Cardiac muscle cell (in vitro differentiated cells and primary cell): ENCODE results near the gene HTR3E. TPM values are rescaled to one million over a fixed set of nuclear protein-coding genes. Genes with fewer than 3 reads are reported as not detected.
A peak's percentile ranks its signal among the peaks of the same experiment; 100 is the strongest.

Experiments
- DNase-seq, 2 donors: peaks; one replicate each; pipeline versions ENCODE4 v3.0.0 to v3.0.0-alpha.2; 2010 to 2017; ENCODE audit warnings: low read depth in 1 of 2, low spot score in 1 of 2
- H3K27ac ChIP-seq: fragments of 200-600 bp; sonication (generic); 2 replicates; pipeline ENCODE4 v1.5.1; 2016
- H3K27me3 ChIP-seq: fragments of 200-600 bp; sonication (generic); 2 replicates; pipeline ENCODE4 v1.6.0; 2016; ENCODE audit warnings: control low read depth
- H3K36me3 ChIP-seq: fragments of 200-600 bp; sonication (generic); 2 replicates; pipeline ENCODE4 v1.5.1; 2016; ENCODE audit warnings: control low read depth
- H3K4me1 ChIP-seq: fragments of 200-600 bp; sonication (generic); 2 replicates; pipeline ENCODE4 v1.8.1; 2017; ENCODE audit warnings: low read depth, mild to moderate bottlenecking, mixed run types
- H3K4me3 ChIP-seq: fragments of 200-600 bp; sonication (generic); 2 replicates; pipeline ENCODE4 v1.5.1; 2016; ENCODE audit warnings: mild to moderate bottlenecking
- H3K9me3 ChIP-seq: fragments of 200-600 bp; sonication (generic); 2 replicates; pipeline ENCODE4 v1.5.1; 2017; ENCODE audit warnings: low read depth, mild to moderate bottlenecking, control low read depth
- CTCF ChIP-seq: IDR thresholded peaks from 2 replicates; pipeline ENCODE4 v1.5.1; 2012; ENCODE audit warnings: low read depth, mild to moderate bottlenecking, low read length
- polyA plus RNA-seq: library from polyadenylated mRNA; unstranded; fragments of >200 nt; fragmentation: Nextera tagmentation; extraction: Ambion mirVana; gene quantifications from 2 replicates; pipeline ENCODE4 v1.2.1, GENCODE V29; 2016
- total RNA-seq: library from RNA; depleted of rRNA; stranded (reverse); fragments of >200 nt; gene quantifications from 2 replicates; pipeline ENCODE4 v1.2.3, GENCODE V29; 2016

HTR3E gene
- total and polyA plus RNA-seq, 2 experiments from 2014 or later = 0.15 TPM; not detected in 1

GRCh38 chr3:184140436-184140835, 43.6 kb downstream of the HTR3E start:
- TF ChIP-seq CTCF = no peak
- H3K27ac ChIP-seq = no peak overlapping the region
- no peaks in the 10 kb centered on the region for H3K9me3 ChIP-seq
- DNase-seq = no peak
- H3K4me1 ChIP-seq = peaks cover 8% of the 10 kb centered on the region
- no peak overlapping the region for H3K4me3 ChIP-seq
- H3K27me3 ChIP-seq = no peaks in the 10 kb centered on the region
- H3K36me3 ChIP-seq = peaks cover 33% of the 10 kb centered on the region

- H3K4me3 ChIP-seq = no peak overlapping the region
- no peak for DNase-seq
- no peak overlapping the region for H3K27ac ChIP-seq
- TF ChIP-seq CTCF = no peak
- H3K4me1 ChIP-seq = no peaks in the 10 kb centered on the region
- H3K27me3 ChIP-seq = no peaks in the 10 kb centered on the region
- H3K36me3 ChIP-seq = peaks cover 33% of the 10 kb centered on the region
- no peaks in the 10 kb centered on the region for H3K9me3 ChIP-seq
These were observed 45.3 kb downstream of the HTR3E start for GRCh38 chr3:184142199-184142598.

- no peak for TF ChIP-seq CTCF
- Histone ChIP-seq H3K4me1 (no peaks in the 10 kb centered on the region), H3K27me3 (no peaks in the 10 kb centered on the region), H3K9me3 (no peaks in the 10 kb centered on the region), H3K27ac (no peak overlapping the region), H3K36me3 (peaks cover 33% of the 10 kb centered on the region), H3K4me3 (no peak overlapping the region)
- no peak for DNase-seq
These were observed 46.5 kb downstream of the HTR3E start for GRCh38 chr3:184143327-184143726.

- DNase-seq = no peak
- Histone ChIP-seq H3K27me3 (no peaks in the 10 kb centered on the region), H3K4me1 (no peaks in the 10 kb centered on the region), H3K36me3 (peaks cover 33% of the 10 kb centered on the region), H3K4me3 (no peak overlapping the region), H3K9me3 (no peaks in the 10 kb centered on the region), H3K27ac (no peak overlapping the region)
- TF ChIP-seq CTCF = no peak
These were observed 47.6 kb downstream of the HTR3E start for GRCh38 chr3:184144505-184144904.

GRCh38 chr3:184145111-184145524, 48.3 kb downstream of the HTR3E start:
- no peaks in the 10 kb centered on the region for H3K4me1 ChIP-seq
- no peak overlapping the region for H3K4me3 ChIP-seq
- H3K9me3 ChIP-seq = no peaks in the 10 kb centered on the region
- peak; percentile 48 for TF ChIP-seq CTCF
- DNase-seq = peak; percentile 52 to 69
- H3K27ac ChIP-seq = peak overlapping the region; percentile 45
- H3K36me3 ChIP-seq = peaks cover 33% of the 10 kb centered on the region
- H3K27me3 ChIP-seq = no peaks in the 10 kb centered on the region
